ENCODE measurements around the gene WASF2.

DNA sequence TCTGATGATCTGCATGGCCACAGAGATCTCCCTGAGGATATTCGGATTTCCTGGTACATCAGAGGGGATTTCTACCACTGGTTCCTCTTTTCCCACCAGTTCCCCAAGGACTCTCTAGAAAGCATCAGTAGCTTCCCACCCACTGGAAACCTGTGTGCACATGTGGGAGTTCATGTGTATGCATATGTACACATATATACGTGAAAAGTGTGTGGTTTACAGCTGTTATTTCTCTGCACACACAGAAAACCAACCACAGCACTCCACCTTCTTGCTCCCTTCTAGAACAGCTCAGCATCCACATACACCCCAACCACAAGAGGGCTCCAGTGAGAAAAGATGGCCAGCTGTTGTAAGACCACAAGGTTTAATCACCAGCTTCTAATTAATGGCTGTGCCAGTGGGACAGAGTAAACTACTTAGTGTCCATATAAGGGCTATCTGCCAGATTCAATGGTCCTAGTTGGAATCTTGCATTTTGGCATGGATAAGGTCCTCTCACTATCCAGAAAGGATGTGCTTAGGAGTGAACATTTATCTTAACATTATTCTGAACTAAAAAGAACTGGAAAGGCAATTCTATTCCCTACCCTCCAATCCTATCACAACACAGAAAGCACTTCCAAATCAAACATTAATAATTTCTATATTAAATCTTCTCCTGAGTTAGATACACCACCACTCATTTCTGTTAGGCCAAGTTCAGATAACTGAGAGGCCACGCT is 73.4 kb downstream of the WASF2 start:
- TF ChIP-seq, protein P1, sequence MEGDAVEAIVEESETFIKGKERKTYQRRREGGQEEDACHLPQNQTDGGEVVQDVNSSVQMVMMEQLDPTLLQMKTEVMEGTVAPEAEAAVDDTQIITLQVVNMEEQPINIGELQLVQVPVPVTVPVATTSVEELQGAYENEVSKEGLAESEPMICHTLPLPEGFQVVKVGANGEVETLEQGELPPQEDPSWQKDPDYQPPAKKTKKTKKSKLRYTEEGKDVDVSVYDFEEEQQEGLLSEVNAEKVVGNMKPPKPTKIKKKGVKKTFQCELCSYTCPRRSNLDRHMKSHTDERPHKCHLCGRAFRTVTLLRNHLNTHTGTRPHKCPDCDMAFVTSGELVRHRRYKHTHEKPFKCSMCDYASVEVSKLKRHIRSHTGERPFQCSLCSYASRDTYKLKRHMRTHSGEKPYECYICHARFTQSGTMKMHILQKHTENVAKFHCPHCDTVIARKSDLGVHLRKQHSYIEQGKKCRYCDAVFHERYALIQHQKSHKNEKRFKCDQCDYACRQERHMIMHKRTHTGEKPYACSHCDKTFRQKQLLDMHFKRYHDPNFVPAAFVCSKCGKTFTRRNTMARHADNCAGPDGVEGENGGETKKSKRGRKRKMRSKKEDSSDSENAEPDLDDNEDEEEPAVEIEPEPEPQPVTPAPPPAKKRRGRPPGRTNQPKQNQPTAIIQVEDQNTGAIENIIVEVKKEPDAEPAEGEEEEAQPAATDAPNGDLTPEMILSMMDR (IDR thresholded peaks at IDR 0.05) = peak; percentile 72
- TF ChIP-seq EZH2 (IDR thresholded peaks at IDR 0.05) (no peak), EZH2phosphoT487 (IDR thresholded peaks at IDR 0.05) (no peak)

Measured in neural progenitor cell (in vitro differentiated cells).